Tibial nerve (tissue), 4 donors: ENCODE results near the gene CASZ1.

ENCODE experiments used
- EP300 ChIP-seq, 2 donors: sonication (generic); formaldehyde crosslinking; IDR thresholded peaks; one replicate each; pipeline ENCODE4 v1.6.1; 2017; ENCODE audit warnings: antibody characterized with exemption in 2 of 2, mild to moderate bottlenecking in 1 of 2
- POLR2A ChIP-seq, 2 donors: fragments of 450-650 bp; IDR thresholded peaks; one replicate each; pipeline ENCODE4 v1.6.1; 2017; ENCODE audit warnings: antibody characterized with exemption in 2 of 2, mild to moderate bottlenecking in 2 of 2, moderate library complexity in 2 of 2
- TF ChIP-seq, protein P1 (sequence below), 5 experiments: fragments of 200-600 bp in 3 of 5; fragments of 450-650 bp in 2 of 5; sonication (generic) in 3 of 5; IDR thresholded peaks; one replicate each; pipeline ENCODE4 v1.5.1; 2016 to 2019; ENCODE audit warnings: antibody characterized with exemption in 5 of 5, mild to moderate bottlenecking in 3 of 5, moderate library complexity in 2 of 5

GRCh38 chr1:10671622-10672342, 124.7 kb downstream of the CASZ1 start:
- TF ChIP-seq, protein P1, sequence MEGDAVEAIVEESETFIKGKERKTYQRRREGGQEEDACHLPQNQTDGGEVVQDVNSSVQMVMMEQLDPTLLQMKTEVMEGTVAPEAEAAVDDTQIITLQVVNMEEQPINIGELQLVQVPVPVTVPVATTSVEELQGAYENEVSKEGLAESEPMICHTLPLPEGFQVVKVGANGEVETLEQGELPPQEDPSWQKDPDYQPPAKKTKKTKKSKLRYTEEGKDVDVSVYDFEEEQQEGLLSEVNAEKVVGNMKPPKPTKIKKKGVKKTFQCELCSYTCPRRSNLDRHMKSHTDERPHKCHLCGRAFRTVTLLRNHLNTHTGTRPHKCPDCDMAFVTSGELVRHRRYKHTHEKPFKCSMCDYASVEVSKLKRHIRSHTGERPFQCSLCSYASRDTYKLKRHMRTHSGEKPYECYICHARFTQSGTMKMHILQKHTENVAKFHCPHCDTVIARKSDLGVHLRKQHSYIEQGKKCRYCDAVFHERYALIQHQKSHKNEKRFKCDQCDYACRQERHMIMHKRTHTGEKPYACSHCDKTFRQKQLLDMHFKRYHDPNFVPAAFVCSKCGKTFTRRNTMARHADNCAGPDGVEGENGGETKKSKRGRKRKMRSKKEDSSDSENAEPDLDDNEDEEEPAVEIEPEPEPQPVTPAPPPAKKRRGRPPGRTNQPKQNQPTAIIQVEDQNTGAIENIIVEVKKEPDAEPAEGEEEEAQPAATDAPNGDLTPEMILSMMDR (IDR thresholded peaks at IDR 0.05), result no peak
- TF ChIP-seq POLR2A (IDR thresholded peaks at IDR 0.05) (no peak), EP300 (IDR thresholded peaks at IDR 0.05) (no peak)
